ENCODE results near the gene SNAP47. TPM values are rescaled to one million over a fixed set of nuclear protein-coding genes. Genes with fewer than 3 reads are reported as not detected.

The SNAP47 gene
- polyA plus RNA-seq, 2 of the 4 experiments (the other 2 are of a cell fraction), result 29.6 to 39.5 TPM

DNA sequence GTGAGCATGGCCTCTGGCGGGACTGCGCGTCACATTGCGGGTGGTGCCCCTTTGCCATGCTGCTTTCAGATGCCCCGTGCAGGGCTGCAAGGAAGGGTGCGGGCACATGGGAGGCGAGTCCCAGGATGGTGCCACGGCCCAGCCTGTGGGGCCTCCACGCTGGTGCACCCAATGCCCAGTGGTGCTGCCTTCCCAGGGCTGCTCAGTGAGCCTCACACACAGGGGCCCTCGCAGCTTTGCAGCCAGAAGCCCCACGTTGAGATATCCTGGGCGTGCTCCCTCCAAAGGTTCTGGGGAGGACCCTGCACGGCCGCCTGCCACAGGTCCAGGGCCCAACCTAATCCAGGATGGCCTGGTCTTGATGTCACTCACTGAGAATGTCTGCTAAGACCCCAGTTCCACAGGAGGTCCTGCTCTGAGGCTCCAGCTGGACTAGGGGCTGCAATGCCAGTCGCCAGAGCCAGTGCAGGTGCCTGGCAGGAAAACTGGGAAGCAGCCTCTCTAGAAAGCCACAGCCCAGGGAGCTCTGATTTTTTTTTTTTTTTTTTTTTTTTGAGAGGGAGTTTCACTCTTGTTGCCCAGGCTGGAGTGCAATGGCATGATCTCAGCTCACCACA, 46.2 kb downstream of the SNAP47 start:
- DNase-seq (ENCODE audit: low read depth in 1 of 2, low spot score in 1 of 2), result no peak
- ChIA-PET CTCF (interaction anchor here (1.5 kb wide), 1 partner anchor 164 kb away, joined by 4 read pairs; no protein-coding TSS in a partner anchor), POLR2A (interaction anchor here (0.6 kb wide), 1 partner anchor 34 kb away, joined by 3 read pairs; no protein-coding TSS in a partner anchor)
- no peak overlapping the region for H3K27ac ChIP-seq
- 95% methylated on average over 10 of the region's 15 CpGs for WGBS (ENCODE audit: missing lambda C conversion rate)
- no peak overlapping the region for H3K4me3 ChIP-seq
- H3K4me2 ChIP-seq, result no peak overlapping the region
- H3K4me1 ChIP-seq, result no peaks in the 10 kb centered on the region
- TF ChIP-seq PBX3 (IDR thresholded peaks at IDR 0.05) (no peak), NR3C1 (IDR thresholded peaks at IDR 0.05) (no peak), EP300 (IDR thresholded peaks at IDR 0.05) (no peak), CBX2 (IDR thresholded peaks at IDR 0.05; ENCODE audit: borderline replicate concordance, low read depth) (no peak), PHF8 (IDR thresholded peaks at IDR 0.05; ENCODE audit: borderline replicate concordance, low read depth) (no peak), POLR2A (IDR thresholded peaks at IDR 0.05; ENCODE audit: low read length) (no peak), HDAC2 (IDR thresholded peaks at IDR 0.05) (no peak), HOXB5 (CRISPR knock-in tag; IDR thresholded peaks at IDR 0.05) (no peak), ZNF302 (CRISPR knock-in tag; IDR thresholded peaks at IDR 0.05) (no peak), JUNB (IDR thresholded peaks at IDR 0.05) (no peak), CHD4 (IDR thresholded peaks at IDR 0.05; ENCODE audit: borderline replicate concordance) (no peak), KDM5A (IDR thresholded peaks at IDR 0.05) (no peak), RCOR1 (IDR thresholded peaks at IDR 0.05; ENCODE audit: low read depth, low read length) (no peak), ZC3H11A (IDR thresholded peaks at IDR 0.05) (no peak), JUN (IDR thresholded peaks at IDR 0.05) (no peak), MAX (IDR thresholded peaks at IDR 0.05) (no peak), TP53 (CRISPR knock-in tag; IDR thresholded peaks at IDR 0.05) (no peak), SREBF2 (IDR thresholded peaks at IDR 0.05) (no peak)
- TF ChIP-seq, protein P1, sequence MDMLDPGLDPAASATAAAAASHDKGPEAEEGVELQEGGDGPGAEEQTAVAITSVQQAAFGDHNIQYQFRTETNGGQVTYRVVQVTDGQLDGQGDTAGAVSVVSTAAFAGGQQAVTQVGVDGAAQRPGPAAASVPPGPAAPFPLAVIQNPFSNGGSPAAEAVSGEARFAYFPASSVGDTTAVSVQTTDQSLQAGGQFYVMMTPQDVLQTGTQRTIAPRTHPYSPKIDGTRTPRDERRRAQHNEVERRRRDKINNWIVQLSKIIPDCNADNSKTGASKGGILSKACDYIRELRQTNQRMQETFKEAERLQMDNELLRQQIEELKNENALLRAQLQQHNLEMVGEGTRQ (IDR thresholded peaks at IDR 0.05), result no peak
- ATAC-seq, result no peak
- no peaks in the 10 kb centered on the region for H3K9me3 ChIP-seq
- no peak for FAIRE-seq

- ATAC-seq, result no peak
- WGBS (ENCODE audit: missing lambda C conversion rate), result 89% methylated on average over 4 of the region's 4 CpGs
- no peak for DNase-seq (ENCODE audit: low read depth in 1 of 2, low spot score in 1 of 2)
- no peak for FAIRE-seq
- TF ChIP-seq CHD2 (IDR thresholded peaks at IDR 0.05; ENCODE audit: low read length, partially characterized antibody) (no peak), HDAC2 (IDR thresholded peaks at IDR 0.05) (no peak), CBX2 (IDR thresholded peaks at IDR 0.05; ENCODE audit: borderline replicate concordance, low read depth) (no peak), NFE2L2 (conservative IDR thresholded peaks at IDR 0.05; ENCODE audit: low read length) (no peak)
- CTCF ChIA-PET, result no interaction called here
- POLR2A ChIA-PET, result interaction anchor here (0.6 kb wide), 1 partner anchor 35 kb away, joined by 3 read pairs; no protein-coding TSS in a partner anchor
- Histone ChIP-seq H3K4me2 (no peak overlapping the region), H3K27ac (no peak overlapping the region), H3K4me3 (no peak overlapping the region), H3K4me1 (peaks cover 1% of the 10 kb centered on the region; the same call in 2 of the 3 replicates), H3K9me3 (no peaks in the 10 kb centered on the region)
These were observed 47.0 kb downstream of the SNAP47 start for GRCh38 chr1:227782226-227782625.

DNA sequence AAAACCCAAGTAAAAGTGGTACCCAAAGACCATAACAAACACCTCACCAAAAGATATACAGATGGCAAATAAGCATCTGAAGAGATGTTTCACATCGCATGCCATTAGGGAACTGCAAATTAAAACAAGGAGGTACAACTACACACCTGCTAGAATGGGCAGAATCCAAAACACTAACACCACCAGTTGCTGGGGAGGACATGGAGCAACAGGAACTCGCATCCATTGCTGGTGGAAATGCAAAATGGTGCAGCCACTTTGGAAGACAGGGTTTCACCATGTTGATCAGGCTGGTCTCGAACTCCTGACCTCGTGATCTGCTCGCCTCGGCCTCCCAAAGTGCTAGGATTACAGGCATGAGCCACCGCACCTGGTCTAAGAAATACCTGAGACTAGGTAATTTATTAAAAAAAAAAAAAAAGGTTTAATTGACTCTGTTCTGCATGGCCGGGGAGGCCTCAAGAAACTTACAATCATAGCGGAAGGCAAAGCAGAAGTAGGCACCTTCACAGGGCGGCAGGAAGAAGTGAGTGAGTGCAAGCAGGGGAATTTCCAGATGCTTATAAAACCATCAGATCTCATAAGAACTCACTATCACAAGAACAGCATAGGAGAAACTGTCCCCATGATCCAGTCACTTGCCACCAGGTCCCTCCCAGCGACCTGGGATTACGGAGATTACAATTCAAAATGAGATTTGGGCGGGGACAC, 50.0 kb downstream of the SNAP47 start:
- Histone ChIP-seq H3K4me2 (no peak overlapping the region), H3K4me3 (no peak overlapping the region), H3K4me1 (peaks cover 4% of the 10 kb centered on the region; the same call in 2 of the 3 replicates), H3K27ac (no peak overlapping the region), H3K9me3 (no peaks in the 10 kb centered on the region)
- 92% methylated on average over 13 of the region's 13 CpGs for WGBS (ENCODE audit: missing lambda C conversion rate)
- ChIA-PET POLR2A (no interaction called here), CTCF (no interaction called here)
- TF ChIP-seq MAZ (IDR thresholded peaks at IDR 0.05; ENCODE audit: borderline replicate concordance, low read depth, low read length) (no peak), FOXS1 (CRISPR knock-in tag; IDR thresholded peaks at IDR 0.05) (no peak), CHD2 (IDR thresholded peaks at IDR 0.05; ENCODE audit: low read length, partially characterized antibody) (no peak), ELK1 (IDR thresholded peaks at IDR 0.05; ENCODE audit: low read depth, low read length) (no peak), HES2 (IDR thresholded peaks at IDR 0.05) (no peak), ZNF302 (CRISPR knock-in tag; IDR thresholded peaks at IDR 0.05) (no peak), ZSCAN20 (CRISPR knock-in tag; IDR thresholded peaks at IDR 0.05) (no peak), RFX5 (IDR thresholded peaks at IDR 0.05) (no peak), PBX3 (IDR thresholded peaks at IDR 0.05) (no peak)
- DNase-seq (ENCODE audit: low read depth in 1 of 2, low spot score in 1 of 2), result no peak
- no peak for ATAC-seq
- FAIRE-seq, result no peak
